NCI-H82 (cell line): Measurements from ENCODE around the gene HOXA9.

Source experiments
- DNase-seq: peaks from one replicate; lab custom pipeline; 2025; lab: John Stamatoyannopoulos, UW

HOXA9 gene

DNA sequence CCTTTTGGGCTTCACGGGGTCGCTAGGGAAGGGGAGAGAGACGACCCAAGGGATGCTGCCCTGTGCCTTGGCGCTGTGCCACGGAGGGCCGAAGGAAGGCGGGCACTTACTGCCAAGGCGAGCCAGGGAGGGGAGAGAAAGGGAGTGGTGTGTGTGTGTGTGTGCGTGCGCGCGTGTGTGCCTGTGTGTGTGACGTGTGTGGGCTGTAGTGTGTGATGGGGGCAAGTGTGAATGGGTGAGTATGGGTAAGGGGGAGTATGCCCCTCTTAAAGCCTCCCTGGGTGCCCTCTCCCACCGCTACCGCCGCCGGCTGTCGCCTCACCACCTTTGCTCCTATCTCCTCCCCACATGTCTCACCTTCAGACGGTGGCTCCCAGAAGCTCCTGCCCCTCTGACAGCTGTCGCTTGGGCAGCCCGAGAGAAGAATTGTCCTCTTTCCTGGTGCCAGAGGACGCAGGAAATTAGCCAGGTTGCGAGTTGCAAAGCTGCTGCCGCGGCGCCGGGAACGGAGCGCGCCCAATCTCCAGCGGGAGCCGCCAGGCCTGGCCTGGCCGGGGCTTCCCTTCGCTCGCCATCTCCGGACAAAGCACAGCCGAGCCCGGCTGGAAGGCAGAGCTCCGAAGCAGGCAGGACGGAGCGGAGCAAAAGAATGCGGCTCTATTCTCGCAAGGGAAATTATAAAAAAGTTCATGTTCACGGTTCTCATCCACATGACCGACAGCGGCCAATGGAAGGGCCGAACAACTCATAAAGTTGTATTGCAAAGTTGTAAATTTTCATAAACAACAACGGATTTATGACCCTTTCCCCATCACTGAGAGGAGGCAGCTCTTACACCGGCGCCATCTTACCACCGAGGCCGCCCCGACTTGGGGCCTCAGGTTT lies 13.2 kb downstream of the HOXA9 start, which contains the start of gene HOXA3:
HOXA3 (minus strand) TSS at position 653 of the 885 bp plus-strand sequence. CDS start 41,943 bp downstream, outside the sequence.
- DNase-seq, result peak; percentile 40

DNA sequence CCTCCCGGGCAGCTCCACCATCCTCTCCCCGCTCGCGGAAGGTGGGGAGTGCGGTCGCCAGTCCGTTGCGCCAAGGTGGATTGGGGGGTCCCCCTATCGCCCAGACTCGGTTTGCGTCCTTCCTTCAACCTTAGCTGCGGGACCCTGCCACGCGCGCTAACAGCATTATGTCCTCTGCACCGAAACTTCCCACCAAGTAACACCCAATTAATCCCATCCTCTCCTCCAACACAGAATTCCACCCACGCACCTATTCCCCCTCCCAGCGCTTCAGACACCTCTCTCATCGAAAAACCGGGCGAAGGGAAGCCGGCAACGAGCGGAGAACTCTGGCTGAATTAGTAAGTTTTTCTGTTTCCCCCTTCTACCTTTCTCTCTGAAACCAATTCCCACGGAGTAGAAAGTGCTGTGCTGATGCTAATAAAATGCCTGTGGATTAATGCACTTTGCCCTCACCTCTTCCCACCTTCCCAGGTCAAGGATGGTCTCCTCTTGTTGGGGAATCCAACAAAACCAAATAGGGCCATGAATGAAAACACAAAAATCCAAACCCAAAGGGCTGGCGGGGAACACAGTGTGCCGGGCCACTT lies 13.9 kb downstream of the HOXA9 start:
- no peak for DNase-seq

DNA sequence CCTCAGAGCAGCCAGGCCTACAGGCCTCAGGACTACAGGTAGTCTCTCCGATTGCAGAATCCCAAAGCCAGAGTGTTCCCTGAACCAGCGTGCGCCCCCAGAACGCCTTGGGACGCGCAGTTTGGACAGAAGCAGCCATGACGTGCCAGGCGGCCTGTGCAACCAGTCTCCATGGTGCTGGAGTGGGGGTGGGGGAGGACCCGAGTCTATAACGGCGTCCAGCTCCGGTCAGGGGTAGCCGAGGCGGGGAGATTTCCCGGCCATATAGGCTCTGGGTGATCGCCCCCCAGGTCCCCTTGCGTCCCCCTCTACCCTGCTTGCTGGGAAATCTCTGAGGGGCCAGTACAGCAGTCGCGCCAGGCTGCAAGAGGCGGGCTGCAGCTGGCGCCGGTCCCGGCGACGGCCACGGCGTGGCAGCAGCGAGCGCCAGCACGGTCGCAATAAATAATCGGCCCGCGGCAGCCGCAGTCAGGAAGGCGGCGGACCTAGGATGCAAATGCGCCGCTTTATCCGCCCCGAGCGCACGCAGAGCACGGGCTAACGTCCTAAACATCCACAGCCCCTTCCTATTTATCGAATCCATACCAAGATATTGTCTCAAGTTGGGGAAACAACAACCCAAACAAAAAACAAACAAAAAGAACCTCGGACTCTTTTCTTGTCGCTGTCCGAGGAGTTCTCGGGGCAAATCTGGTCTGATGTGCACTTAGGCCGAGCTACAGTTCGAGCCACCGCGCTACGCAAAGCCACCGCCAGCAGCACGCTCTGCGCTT lies 14.6 kb downstream of the HOXA9 start:
- DNase-seq, result peak; percentile 87

DNA sequence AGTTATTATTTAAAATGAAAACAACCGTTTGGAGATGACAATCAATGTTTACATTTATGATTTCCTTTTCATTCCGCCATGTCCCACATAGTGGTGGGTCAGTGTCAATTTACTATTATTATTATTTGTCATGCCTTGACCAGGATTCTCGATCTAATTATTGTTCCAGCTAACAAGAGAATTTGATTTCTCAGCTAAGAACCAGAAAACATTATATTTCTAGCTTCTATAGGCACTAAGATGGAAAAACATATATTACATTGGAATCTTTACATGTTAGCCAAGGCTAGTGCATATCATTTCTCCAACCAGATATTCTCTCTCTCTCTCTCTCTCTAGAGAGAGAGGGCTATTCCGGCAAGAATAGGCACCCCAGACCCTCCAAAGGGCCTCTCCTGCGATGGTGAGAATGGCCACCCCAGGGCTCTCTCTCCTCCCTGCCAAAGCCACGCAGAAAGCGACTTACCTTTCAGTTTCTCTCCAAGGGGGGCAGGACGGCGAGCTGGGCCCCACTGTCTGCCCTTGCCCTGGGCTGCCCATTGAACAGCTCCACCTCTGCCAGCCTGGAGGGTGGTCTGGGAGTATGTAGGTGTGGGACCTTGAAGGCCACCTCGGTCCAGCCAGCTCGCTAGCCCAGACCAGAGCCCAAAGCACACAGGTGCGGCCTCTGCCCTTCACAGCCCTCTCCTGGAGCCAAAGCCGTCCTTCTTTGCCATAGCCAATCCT lies 15.3 kb downstream of the HOXA9 start:
- DNase-seq, result no peak

DNA sequence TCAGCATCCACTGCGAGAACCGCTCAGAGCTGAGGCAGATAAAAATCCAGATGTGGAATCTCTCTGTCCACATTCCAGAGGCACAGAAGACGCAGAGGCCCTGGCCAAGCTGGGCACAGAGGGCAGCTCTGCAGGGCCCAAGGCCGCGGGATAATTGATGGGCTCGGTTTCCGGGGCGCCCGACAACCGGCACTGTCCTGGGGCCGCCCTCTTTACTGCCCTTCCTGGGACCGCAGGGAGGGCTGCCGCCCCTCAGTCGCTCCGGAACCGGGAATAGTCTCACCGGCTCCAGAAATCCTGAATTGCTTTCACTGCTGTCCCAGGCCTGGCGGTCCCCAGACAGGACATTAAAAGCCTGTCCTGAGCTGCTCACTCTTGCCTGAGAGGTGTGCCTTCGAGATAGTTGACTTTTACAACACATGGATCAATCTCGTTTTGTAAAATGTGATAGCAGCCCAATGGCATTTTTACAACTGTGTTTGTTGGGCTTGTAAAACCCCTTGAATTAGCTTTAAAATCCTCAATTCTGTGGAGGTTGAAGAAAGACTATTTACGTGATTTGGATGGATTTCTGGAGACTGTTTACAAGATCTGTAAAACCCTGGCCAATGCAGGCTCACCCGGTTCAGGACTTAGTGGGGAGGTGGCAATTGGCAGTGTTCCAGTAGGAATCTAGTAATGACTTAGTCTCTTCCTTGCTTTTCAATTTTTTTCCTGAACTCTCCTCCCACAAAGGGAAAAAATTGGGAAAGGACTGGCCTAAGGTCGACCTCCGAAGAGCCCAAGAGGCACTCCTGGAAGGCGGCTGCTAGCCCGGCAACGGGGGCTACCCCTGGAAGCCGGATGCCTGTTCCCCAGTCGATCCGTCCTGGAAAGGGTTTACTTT lies 16.3 kb downstream of the HOXA9 start:
- DNase-seq, result peak; percentile 20

DNA sequence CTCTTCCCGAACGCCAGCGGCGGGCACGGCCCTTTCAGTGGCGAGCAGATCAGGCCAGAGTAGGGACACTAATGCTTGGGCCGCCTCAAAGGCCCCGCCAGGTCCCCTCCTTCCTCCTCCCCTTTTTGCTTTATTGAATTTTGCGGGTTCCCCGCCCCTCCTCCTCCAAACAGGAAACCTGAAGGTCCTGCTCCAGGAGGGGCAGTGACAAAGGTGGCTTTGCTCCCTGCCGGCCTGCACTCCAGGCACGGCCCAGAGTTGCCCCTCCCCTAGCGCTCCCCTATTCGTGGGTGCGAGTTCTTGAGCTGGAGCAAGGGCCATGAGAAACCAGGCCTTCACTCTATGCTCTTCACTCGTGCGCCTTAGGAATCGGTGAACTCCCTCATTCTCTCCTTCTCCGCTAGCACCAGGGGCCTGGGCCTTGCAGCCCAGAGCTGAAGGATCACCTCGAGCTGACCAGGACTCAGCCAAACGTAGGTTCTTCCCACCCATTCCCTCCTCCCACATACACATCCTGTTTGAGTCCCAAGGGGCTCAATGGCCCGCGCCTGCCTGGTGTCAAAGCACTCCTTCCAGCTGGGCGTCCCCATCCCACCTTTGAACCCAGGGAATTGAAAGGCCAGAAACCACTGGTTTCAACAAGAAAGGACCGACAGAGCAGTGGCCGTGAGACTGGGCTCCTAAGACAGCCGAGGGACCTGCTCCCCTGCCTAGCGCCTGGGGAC lies 17.1 kb downstream of the HOXA9 start:
- DNase-seq, result no peak

DNA sequence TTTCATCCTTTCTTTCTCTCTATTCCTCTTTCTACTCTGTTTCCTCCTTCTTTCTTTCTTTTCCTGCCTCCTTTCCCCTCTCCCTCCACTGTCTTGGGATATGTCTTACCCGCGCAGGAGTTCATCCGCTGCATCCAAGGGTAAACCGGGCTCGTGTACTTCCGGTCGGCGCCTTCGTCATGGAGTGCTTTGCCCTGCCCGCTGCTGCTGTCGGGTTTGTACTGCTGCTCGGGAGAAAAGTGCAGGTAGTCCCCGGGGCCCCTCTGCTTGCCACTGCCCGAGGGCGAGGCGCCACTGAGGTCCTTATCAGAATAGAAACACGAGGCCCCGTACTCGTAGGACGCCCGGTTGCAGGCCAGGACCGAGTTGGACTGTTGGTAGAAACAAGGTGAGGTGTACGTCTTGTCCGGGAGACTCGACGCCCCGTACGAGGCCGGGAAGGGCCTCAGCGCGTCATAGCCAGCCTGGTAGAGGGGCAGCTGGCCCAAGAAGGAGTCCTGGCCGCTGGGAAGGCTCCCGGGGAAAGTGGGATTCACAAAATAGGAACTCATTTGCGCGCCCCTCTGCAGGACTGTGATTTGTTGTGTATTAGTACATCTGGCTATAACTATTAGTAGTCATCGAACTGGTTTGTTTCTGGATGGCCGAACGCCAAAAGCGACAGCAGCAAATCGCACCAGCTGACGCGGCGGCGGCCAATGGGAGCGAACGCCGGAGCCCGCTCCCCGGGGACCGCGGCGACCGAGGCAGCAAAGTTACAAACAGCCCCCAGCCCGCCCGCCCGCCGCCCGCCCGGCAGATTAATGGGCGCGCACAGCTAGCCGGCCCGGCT lies 17.9 kb downstream of the HOXA9 start, which contains the start of gene HOXA6:
HOXA6 (minus strand) TSS at position 576 of the 832 bp plus-strand sequence; CDS start at position 551, 25 bp downstream.
- peak; percentile 50 for DNase-seq

DNA sequence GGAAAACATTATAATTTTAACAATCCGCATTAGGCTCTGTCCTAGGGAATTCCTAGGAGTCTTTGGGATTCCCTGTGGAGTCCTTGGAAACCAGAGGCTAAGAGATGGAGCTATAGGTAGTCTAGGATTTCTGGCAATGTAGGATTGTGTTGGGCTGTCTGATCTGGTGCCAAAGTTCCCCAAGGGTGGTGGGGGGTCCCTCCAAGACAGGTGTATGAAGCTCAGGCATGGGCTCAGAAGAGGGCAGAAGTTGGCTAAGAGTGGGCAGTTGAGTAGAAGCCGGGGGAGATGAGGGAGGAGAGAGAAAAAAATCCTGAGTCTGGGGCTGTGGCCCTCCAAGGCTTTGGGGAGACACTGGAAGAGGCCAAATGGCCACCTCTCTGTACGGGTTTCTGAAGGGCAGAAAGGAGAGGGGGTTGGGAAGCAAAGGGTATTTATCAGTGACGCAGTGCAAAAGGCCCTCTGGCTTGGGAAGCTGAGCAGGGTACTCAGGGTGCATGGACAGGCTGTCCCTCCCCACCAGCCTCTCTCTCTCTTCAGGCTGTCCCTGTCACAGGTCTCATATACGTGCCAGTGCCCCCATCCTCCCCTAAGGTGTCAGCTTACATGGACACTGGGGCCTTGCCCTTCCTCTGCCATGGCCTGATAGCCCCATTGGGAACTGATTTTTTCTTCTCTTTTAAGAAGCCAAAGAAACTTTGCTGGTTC lies 18.7 kb downstream of the HOXA9 start:
- DNase-seq, result no peak

DNA sequence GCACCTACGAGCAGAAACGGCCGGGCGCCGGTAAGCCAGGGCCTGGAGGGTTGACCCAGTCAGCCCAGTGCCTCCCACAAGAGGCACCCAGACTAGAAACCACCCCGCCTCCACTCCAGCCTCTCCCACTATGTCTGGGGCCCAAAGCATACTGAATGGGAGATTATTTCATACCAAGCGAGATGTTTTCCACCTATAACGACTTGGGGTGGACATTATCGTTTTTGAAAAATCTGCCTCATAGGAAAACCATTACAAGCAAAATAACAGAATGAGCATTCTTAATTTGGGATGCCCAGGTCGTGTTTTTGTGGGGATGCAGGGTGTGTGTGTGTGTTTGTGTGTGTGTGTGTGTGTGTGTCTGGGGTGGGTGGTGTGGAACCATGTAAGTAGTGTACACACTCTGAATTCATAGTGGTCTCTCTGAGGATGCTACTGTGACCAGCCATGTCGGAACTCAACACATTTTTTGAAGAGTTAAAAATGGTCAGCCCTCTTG lies 19.4 kb downstream of the HOXA9 start:
- no peak for DNase-seq

DNA sequence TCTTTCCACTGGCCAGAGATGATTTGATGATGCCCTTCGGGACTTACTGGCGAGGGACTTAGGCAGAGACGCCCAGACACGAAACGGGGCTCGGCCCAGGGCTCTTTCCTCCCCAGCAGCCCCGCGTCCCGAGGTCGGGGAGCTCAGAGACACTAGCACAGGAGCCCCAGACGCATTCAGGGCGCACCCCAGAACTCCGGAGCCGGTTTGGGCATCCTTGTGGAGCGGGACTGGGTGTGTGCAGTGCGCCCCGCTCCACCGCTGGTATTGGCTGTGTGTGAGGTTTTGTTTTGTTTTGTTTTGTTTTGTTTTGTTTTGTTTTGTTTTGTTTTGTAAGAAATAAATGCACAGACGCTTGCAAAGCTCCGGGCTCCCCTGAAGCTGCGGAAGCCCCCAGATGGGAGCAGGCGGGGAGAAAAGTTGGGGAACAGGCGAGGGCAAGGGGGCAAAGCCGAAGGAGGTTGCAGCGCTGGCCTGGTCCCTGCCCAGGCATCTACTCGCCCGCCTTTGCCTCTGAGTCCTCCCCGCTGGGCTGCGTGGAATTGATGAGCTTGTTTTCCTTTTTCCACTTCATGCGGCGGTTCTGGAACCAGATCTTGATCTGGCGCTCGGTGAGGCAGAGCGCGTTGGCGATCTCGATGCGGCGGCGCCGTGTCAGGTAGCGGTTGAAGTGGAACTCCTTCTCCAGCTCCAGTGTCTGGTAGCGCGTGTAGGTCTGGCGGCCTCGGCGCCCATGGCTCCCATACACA lies 20.0 kb downstream of the HOXA9 start:
- DNase-seq, result no peak

DNA sequence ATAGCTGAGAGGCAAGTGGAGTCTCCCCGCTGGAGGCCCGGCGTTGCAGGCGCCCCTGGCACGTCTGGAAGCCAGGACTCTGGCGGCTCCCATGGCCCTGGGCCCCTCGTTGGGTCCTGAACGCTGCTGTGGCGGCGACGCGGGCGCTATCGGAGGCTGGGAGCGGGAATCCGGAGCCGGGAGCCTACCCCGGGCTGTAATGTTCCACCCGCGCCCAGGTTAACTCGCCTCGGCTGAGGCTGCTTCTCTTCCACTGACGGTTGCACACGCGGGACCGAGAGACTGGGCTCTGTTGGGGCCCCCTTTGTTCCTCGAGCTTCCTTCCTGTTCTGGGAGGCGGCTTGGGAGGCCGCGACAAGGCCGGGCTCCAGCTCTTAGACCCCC lies 20.6 kb downstream of the HOXA9 start:
- no peak for DNase-seq

DNA sequence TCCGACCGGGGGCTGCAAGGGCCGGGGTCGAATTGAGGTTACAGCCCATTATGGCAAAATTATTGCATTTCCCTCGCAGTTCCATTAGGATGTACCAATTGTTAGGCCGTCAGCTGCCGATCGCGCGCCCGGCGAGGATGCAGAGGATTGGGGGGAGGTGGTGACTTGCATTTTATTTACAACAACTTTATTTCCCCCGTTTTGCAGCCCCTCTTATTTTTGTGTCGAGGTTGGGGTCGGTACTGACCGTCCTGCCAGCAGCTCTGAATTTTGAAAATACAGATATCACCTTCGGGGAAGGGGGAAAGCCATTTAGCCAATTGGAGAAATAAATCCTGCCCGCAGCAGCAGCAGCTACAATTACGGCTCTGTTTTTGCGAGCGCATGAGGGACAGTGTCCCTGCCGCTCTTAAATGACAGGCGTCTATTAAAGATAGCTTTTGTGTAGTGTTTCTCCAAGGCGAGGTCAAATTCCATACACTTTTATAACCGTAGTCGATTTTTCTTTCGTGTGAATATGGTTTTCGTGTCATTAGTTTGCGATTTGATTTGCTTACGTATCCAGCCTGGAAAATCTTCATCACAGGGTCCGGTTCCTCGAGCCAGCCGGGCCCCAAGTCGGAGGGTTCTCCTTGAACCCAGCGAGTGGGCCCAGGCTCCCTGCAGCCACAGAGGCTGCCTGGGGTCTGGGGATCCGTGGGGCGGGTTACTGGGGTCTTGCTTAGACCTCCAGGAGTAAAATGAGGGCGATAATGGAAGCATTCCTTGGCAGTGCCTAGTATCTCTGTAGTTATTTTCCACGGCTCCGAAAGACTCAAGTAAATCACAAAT lies 21.2 kb downstream of the HOXA9 start:
- no peak for DNase-seq

DNA sequence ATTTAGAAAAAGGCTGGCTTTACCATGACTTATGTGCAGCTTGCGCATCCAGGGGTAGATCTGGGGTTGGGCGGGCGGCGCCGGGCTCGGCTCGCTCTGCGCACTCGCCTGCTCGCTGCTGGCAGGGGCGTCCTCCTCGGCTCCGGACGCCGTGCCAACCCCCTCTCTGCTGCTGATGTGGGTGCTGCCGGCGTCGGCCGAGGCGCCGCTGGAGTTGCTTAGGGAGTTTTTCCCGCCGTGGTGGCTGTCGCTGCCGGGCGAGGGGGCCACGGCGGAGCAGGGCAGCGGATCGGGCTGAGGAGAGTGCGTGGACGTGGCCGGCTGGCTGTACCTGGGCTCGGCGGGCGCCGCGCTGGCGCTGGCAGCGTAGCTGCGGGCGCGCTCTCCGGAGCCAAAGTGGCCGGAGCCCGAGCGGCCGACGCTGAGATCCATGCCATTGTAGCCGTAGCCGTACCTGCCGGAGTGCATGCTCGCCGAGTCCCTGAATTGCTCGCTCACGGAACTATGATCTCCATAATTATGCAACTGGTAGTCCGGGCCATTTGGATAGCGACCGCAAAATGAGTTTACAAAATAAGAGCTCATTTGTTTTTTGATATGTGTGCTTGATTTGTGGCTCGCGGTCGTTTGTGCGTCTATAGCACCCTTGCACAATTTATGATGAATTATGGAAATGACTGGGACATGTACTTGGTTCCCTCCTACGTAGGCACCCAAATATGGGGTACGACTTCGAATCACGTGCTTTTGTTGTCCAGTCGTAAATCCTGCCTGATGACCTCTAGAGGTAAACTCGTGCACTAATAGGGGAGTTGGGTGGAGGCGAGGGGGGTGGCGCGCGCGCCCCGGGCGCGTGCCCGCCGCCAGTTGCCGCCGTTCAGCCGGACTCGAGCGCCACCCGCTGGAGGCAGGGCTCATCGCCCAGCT lies 22.1 kb downstream of the HOXA9 start, which contains the start of gene HOXA5:
HOXA5 (minus strand) TSS at position 659 of the 927 bp plus-strand sequence; CDS start at position 585, 74 bp downstream.
- DNase-seq, result peak; percentile 80

DNA sequence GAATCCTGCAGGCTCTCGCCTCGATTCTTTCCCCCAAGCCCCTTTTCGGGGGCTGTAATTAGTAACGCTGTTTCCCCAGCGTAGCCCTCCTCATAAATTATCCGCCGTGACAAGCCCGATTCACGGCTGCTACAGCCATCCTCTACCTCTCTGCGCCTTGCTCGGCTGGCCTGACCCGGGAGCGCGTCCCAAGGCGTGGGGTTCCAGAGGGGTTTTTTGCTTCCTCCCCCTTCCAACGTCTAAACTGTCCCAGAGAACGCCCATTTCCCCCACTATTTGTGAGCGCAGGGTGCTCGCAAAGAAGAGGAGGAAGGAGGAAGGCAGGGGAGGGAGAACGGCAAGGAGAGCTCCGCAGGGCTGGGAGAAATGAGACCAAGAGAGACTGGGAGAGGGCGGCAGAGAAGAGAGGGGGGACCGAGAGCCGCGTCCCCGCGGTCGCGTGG lies 22.7 kb downstream of the HOXA9 start:
- DNase-seq, result no peak

DNA sequence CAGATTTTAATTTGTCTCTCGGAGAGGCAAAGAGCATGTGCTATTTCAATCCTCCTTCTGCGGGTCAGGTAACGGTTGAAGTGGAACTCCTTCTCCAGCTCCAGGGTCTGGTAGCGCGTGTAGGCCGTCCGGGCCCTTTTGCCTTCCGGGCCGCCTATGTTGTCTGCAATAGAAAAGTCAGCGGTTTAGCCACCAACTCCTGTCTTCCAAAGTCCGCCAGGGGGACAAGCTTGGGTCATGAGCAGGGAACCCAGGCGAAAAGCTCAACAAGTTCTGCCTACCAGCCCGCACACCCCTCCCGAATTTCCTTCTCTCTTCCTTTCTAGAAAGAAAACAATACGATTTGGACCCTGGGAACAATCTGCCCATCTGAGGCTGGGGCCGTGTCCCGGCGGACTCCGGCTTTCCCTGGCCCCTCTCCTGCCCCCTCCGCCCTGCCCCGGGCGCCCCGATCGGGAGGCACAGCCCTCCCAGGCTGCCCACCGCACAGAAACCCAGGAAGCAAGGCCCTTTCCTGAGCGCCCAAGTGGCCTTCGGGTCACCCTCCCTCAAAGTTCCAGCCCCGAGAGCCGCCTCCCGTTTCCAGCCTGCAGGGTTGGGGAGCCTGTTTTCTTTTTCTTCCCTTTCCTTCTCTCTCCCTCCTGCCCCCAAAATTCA lies 23.3 kb downstream of the HOXA9 start:
- DNase-seq, result no peak
